T47D (cell line): ENCODE results near the gene KLHDC8A.

Experiments
- DNase-seq, 2 experiments: peaks; one replicate each; pipeline versions ENCODE4 v3.0.0 to v3.0.0-alpha.2; 2011 to 2012; ENCODE audit warnings: low read depth in 1 of 2, low spot score in 1 of 2
- JUND ChIP-seq: IDR thresholded peaks from 2 replicates; pipeline ENCODE4 v1.6.1; 2012; ENCODE audit warnings: low read depth
- in situ Hi-C: cut with HindIII; loops from 2 replicates; pipeline ENCODE4 v1.10.0; 2016; ENCODE audit warnings: low sequenced_read_pairs, low pct_unique_long_range_greater_than_20kb

The KLHDC8A gene

GRCh38 chr1:205287076-205287475 is 69.6 kb downstream of the KLHDC8A start:
- no peak for TF ChIP-seq JUND
- in situ Hi-C loops: no loop called here
- DNase-seq: no peak

GRCh38 chr1:205286335-205286950 is 70.3 kb downstream of the KLHDC8A start:
- DNase-seq: no peak
- in situ Hi-C loops: no loop called here
- TF ChIP-seq JUND: no peak
